GM12878 (cell line): ENCODE data around the gene ENDOG. TPM values are rescaled to one million over a fixed set of nuclear protein-coding genes. Genes with fewer than 3 reads are reported as not detected.

Experiments used
- ATAC-seq: fragments of 200-7000 bp; cut with Tn5 transposase; 3 replicates; pipeline ENCODE4 v1.9.1; 2020; ENCODE audit warnings: mild to moderate bottlenecking, moderate library complexity
- Bru-seq: library from RNA; stranded (reverse); fragments of 400-500 nt; gene quantifications from one replicate; lab custom pipeline; 2021; lab: Mats Ljungman, UMichigan
- BruChase-seq, 2 experiments: library from RNA; stranded (reverse); fragments of 400-500 nt; gene quantifications; one replicate each; lab custom pipeline; 2021; lab: Mats Ljungman, UMichigan
- BruUV-seq: library from RNA; stranded (reverse); fragments of 400-500 nt; replicated peaks from 2 replicates; lab custom pipeline; 2021; lab: Mats Ljungman, UMichigan
- CTCF ChIA-PET: fragments of 300-600 bp; sonication (Branson Sonifier 250); formaldehyde crosslinking; extraction: SDS; loops from one replicate; lab custom pipeline; 2021; ENCODE audit warnings: inconsistent platforms; lab: Yijun Ruan, JAX
- POLR2A ChIA-PET: fragments of 350-600 bp; formaldehyde crosslinking; extraction: SDS; loops from one replicate; lab custom pipeline; 2021; ENCODE audit warnings: inconsistent platforms; lab: Charles Lee
- RAD21 ChIA-PET: fragments of 300-600 bp; sonication (Branson Sonifier 250); formaldehyde crosslinking; loops from one replicate; lab custom pipeline; 2023; ENCODE audit warnings: antibody characterized with exemption; ENCODE audit not compliant: unreplicated experiment; lab: Charles Lee
- SMC1A ChIA-PET: fragments of 300-600 bp; sonication (Branson Sonifier 250); formaldehyde crosslinking; loops from one replicate; lab custom pipeline; 2023; ENCODE audit not compliant: unreplicated experiment, uncharacterized antibody; lab: Charles Lee
- DNase-seq: peaks from one replicate; pipeline ENCODE4 v3.0.0-alpha.2; 2011; ENCODE audit warnings: low read depth, low spot score
- FAIRE-seq: peaks from 3 replicates; lab custom pipeline; 2011; peaks lifted over from hg19 to GRCh38; lab: Jason Lieb, UNC
- H2AFZ ChIP-seq: 2 replicates; pipeline ENCODE4 v1.6.0; 2011; ENCODE audit warnings: low read depth, low read length, control low read depth; ENCODE audit not compliant: control insufficient read depth
- H3K27ac ChIP-seq: 2 replicates; pipeline ENCODE4 v1.5.1; 2011; ENCODE audit warnings: control low read depth; ENCODE audit not compliant: control insufficient read depth, insufficient read depth
- H3K27me3 ChIP-seq, 2 experiments: replicated peaks in 1 of 2; 2 replicates each; pipeline versions ENCODE4 v1.6.0 to v1.6.1; 2011; ENCODE audit warnings: low read length in 1 of 2; ENCODE audit not compliant: control insufficient read depth in 2 of 2, insufficient read depth in 2 of 2
- H3K36me3 ChIP-seq, 2 experiments: 2 replicates each; pipeline ENCODE4 v1.5.1; 2011; ENCODE audit warnings: low read length in 1 of 2; ENCODE audit not compliant: control insufficient read depth in 2 of 2, insufficient read depth in 2 of 2
- H3K4me1 ChIP-seq: 2 replicates; pipeline ENCODE4 v1.6.1; 2011; ENCODE audit warnings: mild to moderate bottlenecking, low read length, moderate library complexity, mixed read lengths; ENCODE audit not compliant: control insufficient read depth, insufficient read depth
- H3K4me2 ChIP-seq: 2 replicates; pipeline ENCODE4 v1.6.0; 2011; ENCODE audit warnings: control low read depth; ENCODE audit not compliant: control insufficient read depth, insufficient read depth
- H3K4me3 ChIP-seq: fragments of 200-600 bp; sonication (generic); 2 replicates; pipeline ENCODE4 v1.5.1; 2016
- H3K79me2 ChIP-seq: 2 replicates; pipeline ENCODE4 v1.6.0; 2011; ENCODE audit warnings: low read length; ENCODE audit not compliant: control insufficient read depth, insufficient read depth
- H3K9ac ChIP-seq: 2 replicates; pipeline ENCODE4 v1.8.0; 2011; ENCODE audit warnings: low read length, control low read depth, mixed read lengths; ENCODE audit not compliant: control insufficient read depth, insufficient read depth
- H3K9me3 ChIP-seq: replicated peaks from 3 replicates; pipeline ENCODE4 v1.5.1; 2011; ENCODE audit warnings: mild to moderate bottlenecking, low read length; ENCODE audit not compliant: control insufficient read depth, insufficient read depth
- H4K20me1 ChIP-seq: 2 replicates; pipeline ENCODE4 v1.6.0; 2011; ENCODE audit not compliant: control insufficient read depth, insufficient read depth
- ATF7 ChIP-seq: fragments of 450-650 bp; IDR thresholded peaks from 2 replicates; pipeline ENCODE4 v1.6.1; 2016; ENCODE audit warnings: low read depth, mild to moderate bottlenecking
- BMI1 ChIP-seq: fragments of 450-650 bp; IDR thresholded peaks from 2 replicates; pipeline ENCODE4 v1.6.1; 2016; ENCODE audit warnings: mild to moderate bottlenecking, moderate library complexity, borderline replicate concordance
- CBX5 ChIP-seq: sonication (generic); IDR thresholded peaks from 2 replicates; pipeline ENCODE4 v1.6.1; 2016; ENCODE audit warnings: low read depth, moderate library complexity, mild to moderate bottlenecking, inconsistent platforms
- EED ChIP-seq: sonication (generic); IDR thresholded peaks from 2 replicates; pipeline ENCODE4 v1.6.1; 2016; ENCODE audit warnings: antibody characterized with exemption, low read depth
- FOXK2 ChIP-seq: fragments of 450-650 bp; IDR thresholded peaks from 2 replicates; pipeline ENCODE4 v1.6.1; 2017; ENCODE audit warnings: mild to moderate bottlenecking, moderate library complexity
- GATAD2B ChIP-seq: fragments of 450-650 bp; conservative IDR thresholded peaks from 2 replicates; pipeline ENCODE4 v1.6.1; 2017; ENCODE audit warnings: low read depth, mild to moderate bottlenecking, moderate library complexity
- MTA2 ChIP-seq: fragments of 450-650 bp; IDR thresholded peaks from 2 replicates; pipeline ENCODE4 v1.6.1; 2016; ENCODE audit warnings: low read depth, mild to moderate bottlenecking, moderate library complexity
- NR2C2 ChIP-seq: IDR thresholded peaks from 2 replicates; pipeline ENCODE4 v1.6.1; 2011; ENCODE audit warnings: borderline replicate concordance, low read depth; ENCODE audit not compliant: control insufficient read depth, insufficient read length
- PAX5 ChIP-seq: IDR thresholded peaks from 2 replicates; pipeline ENCODE4 v1.6.1; 2011; ENCODE audit warnings: low read depth, low read length, borderline replicate concordance
- PAX8 ChIP-seq: fragments of 450-650 bp; IDR thresholded peaks from 2 replicates; pipeline ENCODE4 v1.6.1; 2017; ENCODE audit warnings: mild to moderate bottlenecking, moderate library complexity
- RUNX3 ChIP-seq: IDR thresholded peaks from 2 replicates; pipeline ENCODE4 v1.6.1; 2012; ENCODE audit warnings: low read length, inconsistent platforms
- SMARCA5 ChIP-seq: fragments of 450-650 bp; IDR thresholded peaks from 2 replicates; pipeline ENCODE4 v1.6.1; 2017; ENCODE audit warnings: mild to moderate bottlenecking
- SP1 ChIP-seq: IDR thresholded peaks from one replicate; pipeline ENCODE4 v1.6.1; 2011; ENCODE audit warnings: low read depth, low read length
- STAT1 ChIP-seq: fragments of 450-650 bp; conservative IDR thresholded peaks from 2 replicates; pipeline ENCODE4 v1.6.1; 2014; ENCODE audit warnings: antibody characterized with exemption, mild to moderate bottlenecking
- SUPT20H ChIP-seq: IDR thresholded peaks from 2 replicates; pipeline ENCODE4 v1.6.1; 2011; ENCODE audit warnings: low read depth, mild to moderate bottlenecking, low read length, moderate library complexity, borderline replicate concordance; ENCODE audit not compliant: control insufficient read depth
- YBX1 ChIP-seq: fragments of 450-650 bp; IDR thresholded peaks from 2 replicates; pipeline ENCODE4 v1.6.1; 2016; ENCODE audit warnings: antibody characterized with exemption
- ZBTB4 ChIP-seq: fragments of 450-650 bp; formaldehyde crosslinking; IDR thresholded peaks from 2 replicates; pipeline ENCODE4 v1.4.0; 2022; ENCODE audit warnings: mild to moderate bottlenecking, moderate library complexity
- WGBS: methylation state at CpG from one replicate; pipeline ENCODE4 v1.1.6; 2016; ENCODE audit warnings: low lambda C conversion rate; ENCODE audit not compliant: insufficient replicate concordance, insufficient coverage; ENCODE audit errors: missing lambda C conversion rate; 5-methylcytosine and 5-hydroxymethylcytosine counted together
- in situ Hi-C: fragments of 300-500 bp; cut with MboI; formaldehyde crosslinking; loops from 9 replicates; pipeline ENCODE4 v1.14.3; 2018; ENCODE audit warnings: mixed read lengths
- intact Hi-C: fragments of 100-400 bp; cut with micrococcal nuclease; formaldehyde crosslinking; loops from one replicate; pipeline ENCODE4 v1.14.2; 2022; ENCODE audit not compliant: unreplicated experiment
- long read RNA-seq, 2 experiments: library from polyadenylated mRNA; unstranded; transcript quantifications; one replicate each; pipeline ENCODE4 v2.0.0, GENCODE V29; 2019 to 2020
- polyA minus RNA-seq, 3 experiments: library from RNA; depleted of rRNA, polyadenylated mRNA; stranded (reverse); fragments of >200 nt; gene quantifications; 2 replicates each; pipeline ENCODE4 v1.2.3, GENCODE V29; 2011
- polyA plus RNA-seq, 11 experiments: library from polyadenylated mRNA; depleted of rRNA in 4 of 11; unstranded in 6 of 11; stranded (reverse) in 5 of 11; fragments of >200 nt; fragmentation: Nextera tagmentation in 4 of 11; fragmentation: Illumina TruSeq in 1 of 11; extraction: Ambion mirVana in 4 of 11; extraction: Trizol in 1 of 11; gene quantifications; 1 replicate in 1 of 11; 2 replicates in 10 of 11; pipeline versions ENCODE4 v1.2.1 to v1.2.3, GENCODE V29; 2011 to 2016; ENCODE audit warnings: inconsistent platforms in 2 of 11, missing spikeins in 2 of 11, low read depth in 1 of 11
- total RNA-seq, 4 experiments: library from RNA; depleted of rRNA in 3 of 4; stranded (reverse); fragments of >200 nt in 3 of 4; fragmentation: Illumina TruSeq in 1 of 4; extraction: Trizol in 1 of 4; gene quantifications; 2 replicates each; pipeline versions ENCODE4 v1.2.1 to v1.2.3, GENCODE V29; 2013 to 2021

Gene ENDOG
- total RNA-seq (2013; cell fraction: nucleolus; rRNA removed) = 4.7 and 5.3 TPM in 2 replicates
- total RNA-seq (2014; rRNA removed) (22.1 and 29.2 TPM in 2 replicates), total RNA-seq (2014; rRNA removed; fragmentation: Illumina TruSeq; extraction: Trizol) (4.8 and 5.8 TPM in 2 replicates), total RNA-seq (2021) (28.1 and 28.2 TPM in 2 replicates), polyA plus RNA-seq (2011; rRNA removed) (6.6 and 12.2 TPM in 2 replicates), polyA plus RNA-seq (2014; fragmentation: Illumina TruSeq; extraction: Trizol) (1.0 and 3.2 TPM in 2 replicates), polyA plus RNA-seq (2014; fragmentation: Nextera tagmentation; extraction: Ambion mirVana) (1 to 10 TPM in 1 of 2 experiments, under 1 TPM in 1; 0.84 to 1.8 TPM), polyA plus RNA-seq (2014; rRNA removed) (24.9 and 31.4 TPM in 2 replicates), polyA plus RNA-seq (2016; fragmentation: Nextera tagmentation; extraction: Ambion mirVana) (10 to 100 TPM in 1 of 2 experiments, under 1 TPM in 1; 0.92 to 19.3 TPM), polyA minus RNA-seq (2011; rRNA and poly(A)+ RNA removed) (7.0 and 8.1 TPM in 2 replicates), Bru-seq, nascent RNA (percentile 56 among the genes with signal in this experiment), BruChase-seq, experiment 1, labeled RNA remaining after a 6-hour chase (percentile 56 among the genes with signal in this experiment), BruChase-seq, experiment 2, labeled RNA remaining after a 2-hour chase (percentile 51 among the genes with signal in this experiment)
- 3.2 TPM for polyA plus RNA-seq (2011; ENCODE audit: low read depth)
- 18.4 and 36.3 TPM in 2 replicates for polyA plus RNA-seq (2011; cell fraction: cytosol; rRNA removed)
- 22.1 and 25.7 TPM in 2 replicates for polyA plus RNA-seq (2011; cell fraction: nucleus; rRNA removed)
- polyA plus RNA-seq (2012) = 7.6 and 8.4 TPM in 2 replicates
- polyA minus RNA-seq (2011; cell fraction: cytosol; rRNA and poly(A)+ RNA removed) = 5.8 and 8.3 TPM in 2 replicates
- polyA minus RNA-seq (2011; cell fraction: nucleus; rRNA and poly(A)+ RNA removed) = 4.4 and 7.0 TPM in 2 replicates
- long read RNA-seq, experiment 1, partial matches to known transcripts = 0 of 3 reads
- long read RNA-seq, experiment 1, other reads (novel, unspliced or antisense) = 1 of 3 reads
- long read RNA-seq, experiment 2 = 0 reads

- under 1% methylated on average over 59 of the region's 70 CpGs for WGBS
- ChIA-PET SMC1A (interaction anchor here (0.5 to 1.8 kb wide), 9 partner anchors 10 to 120 kb away, joined by 3 to 8 read pairs (median 4); partner anchors contain the start of gene SPOUT1), POLR2A (interaction anchor here (0.6 to 2.5 kb wide), 14 partner anchors 9 to 267 kb away, joined by 3 to 15 read pairs (median 6); partner anchors contain the start of genes SPOUT1, ZDHHC12 and ZER1), CTCF (interaction anchor here (0.6 to 3.3 kb wide), 38 partner anchors 8 to 448 kb away, joined by 3 to 29 read pairs (median 4); partner anchors contain the start of genes CERCAM, IER5L, PKN3 and SPOUT1), RAD21 (interaction anchor here (0.6 to 1.8 kb wide), 20 partner anchors 8 to 448 kb away, joined by 3 to 12 read pairs (median 3); partner anchors contain the start of genes KYAT1, ODF2, PKN3 and SPOUT1)
- Histone ChIP-seq H3K9ac (peak within 1 kb of the TSS; percentile 45), H3K4me2 (peak within 1 kb of the TSS; percentile 97), H3K27ac (peak within 1 kb of the TSS; percentile 60), H4K20me1 (no peaks in the 10 kb centered on the region), H3K4me1 (peaks cover 7% of the 10 kb centered on the region; the same call in 1 of the 2 replicates), H3K9me3 (no peaks in the 10 kb centered on the region), H3K4me3 (peak within 1 kb of the TSS; percentile 60), H3K79me2 (peaks cover 3% of the 10 kb centered on the region; the same call in 1 of the 2 replicates), H3K27me3 (no peaks in the 10 kb centered on the region), H3K36me3 (peaks cover 7 to 8% of the 10 kb centered on the region in 2 experiments; a peak in 3 of 4 replicates), H2AFZ (peak within 1 kb of the TSS; percentile 96)
- peak; percentile 96 for ATAC-seq
- peak; percentile 94 for DNase-seq
- in situ Hi-C loops (no loop called here), intact Hi-C loops (loop anchor here (10.0 kb wide), 1 partner anchor 173 kb away; no protein-coding TSS in a partner anchor)
- FAIRE-seq = peak; percentile 96
- BruUV-seq = TSS peak; percentile 66
- TF ChIP-seq RUNX3 (0 out of 2 replicates have a peak, but pooled peaks have one; percentile 25), SP1 (peak; percentile 74), YBX1 (no peak), FOXK2 (no peak), BMI1 (no peak), CBX5 (no peak), GATAD2B (no peak), STAT1 (no peak), PAX5 (no peak), SMARCA5 (peak; percentile 65; the same call in 1 of the 2 replicates), MTA2 (no peak), EED (no peak), SUPT20H (no peak), NR2C2 (no peak), ZBTB4 (CRISPR knock-in tag) (no peak), ATF7 (no peak), PAX8 (no peak)
Observed at GRCh38 chr9:128818099-128818838, at the start of gene ENDOG. TSS of gene ENDOG (plus strand) at chr9:128818500. CDS start at chr9:128818685, 185 bp downstream.
